ENCODE data around the gene COX6B1. TPM values are rescaled to one million over a fixed set of nuclear protein-coding genes. Genes with fewer than 3 reads are reported as not detected.
"Not testable (repeated sequence)": the region's sequence is repeated elsewhere in the genome, so short reads cannot be mapped to it uniquely, and the experiment has no call there.

COX6B1 gene
- total RNA-seq, 1 donor from 2014 or later: 493 TPM

- no peak for DNase-seq
Observed at GRCh38 chr19:35666251-35666913, 18.3 kb downstream of the COX6B1 start, which contains the start of gene UPK1A. UPK1A (plus strand) TSS chr19:35666517; CDS start chr19:35666813, 296 bp downstream.

GRCh38 chr19:35669566-35669965 lies 21.4 kb downstream of the COX6B1 start:
- no peak for DNase-seq

GRCh38 chr19:35669974-35670373 lies 21.9 kb downstream of the COX6B1 start:
- no peak for DNase-seq

DNA sequence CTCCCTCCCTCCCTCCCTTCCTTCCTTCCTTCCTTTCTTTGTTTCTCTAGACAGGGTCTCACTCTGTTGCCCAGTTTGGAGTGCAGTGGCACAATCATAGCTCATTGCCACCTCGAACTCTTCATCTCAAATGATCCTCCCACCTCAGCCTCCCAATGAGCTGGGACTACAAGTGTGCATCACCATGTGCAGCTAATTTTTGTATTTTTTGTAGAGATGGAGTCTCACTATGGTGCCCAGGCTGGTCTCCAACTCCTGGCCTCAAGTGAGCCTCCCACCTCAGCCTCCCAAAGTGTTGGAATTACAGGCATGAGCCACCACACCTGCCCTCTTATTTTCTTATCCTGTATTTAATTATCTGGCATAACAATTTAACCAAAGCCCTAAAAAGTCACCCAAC lies 22.6 kb downstream of the COX6B1 start:
- no peak for DNase-seq

- DNase-seq: no peak
Observed at GRCh38 chr19:35671818-35672217, 23.7 kb downstream of the COX6B1 start.

GRCh38 chr19:35673121-35673804 lies 25.1 kb downstream of the COX6B1 start:
- DNase-seq: peak; percentile 44

DNA sequence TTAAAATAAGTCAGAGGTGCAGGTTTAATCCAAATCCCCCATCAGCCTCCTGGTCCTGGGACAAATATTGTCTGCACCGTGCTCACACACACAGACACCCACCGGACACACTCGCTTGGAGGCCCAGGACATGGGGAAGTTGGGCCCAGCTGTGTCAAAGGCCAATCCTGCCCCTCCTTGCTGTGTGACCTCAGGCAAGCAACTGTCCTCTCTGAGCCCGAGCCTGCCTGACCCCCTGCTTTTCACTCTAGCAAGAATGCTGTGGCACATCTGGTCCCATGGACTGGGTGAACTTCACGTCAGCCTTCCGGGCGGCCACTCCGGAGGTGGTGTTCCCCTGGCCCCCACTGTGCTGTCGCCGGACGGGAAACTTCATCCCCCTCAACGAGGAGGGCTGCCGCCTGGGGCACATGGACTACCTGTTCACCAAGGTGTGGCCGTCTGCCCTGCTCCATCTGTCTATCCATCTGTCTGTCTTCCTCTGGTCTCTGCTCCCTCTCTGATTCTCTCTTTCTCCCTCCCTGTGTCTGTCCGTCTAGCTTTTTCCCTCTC lies 27.5 kb downstream of the COX6B1 start:
- no peak for DNase-seq

- no peak for DNase-seq
Observed at GRCh38 chr19:35689836-35690235, 41.7 kb downstream of the COX6B1 start.

DNA sequence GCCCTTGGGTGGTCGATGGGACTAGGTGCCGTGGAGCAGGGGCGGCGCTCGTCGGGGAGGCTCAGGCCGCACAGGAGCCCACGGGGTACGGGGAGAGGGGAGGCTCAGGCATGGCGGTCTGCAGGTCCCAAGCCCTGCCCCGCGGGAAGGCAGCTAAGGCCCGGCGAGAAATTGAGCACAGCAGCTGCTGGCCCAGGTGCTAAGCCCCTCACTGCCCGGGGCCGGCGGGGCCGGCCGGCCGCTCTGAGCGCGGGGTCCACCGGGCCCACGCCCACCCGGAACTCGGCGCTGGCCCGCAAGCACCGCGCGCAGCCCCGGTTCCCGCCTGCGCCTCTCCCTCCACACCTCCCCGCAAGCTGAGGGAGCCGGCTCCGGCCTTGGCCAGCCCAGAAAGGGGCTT lies 43.0 kb downstream of the COX6B1 start:
- not testable (repeated sequence) for DNase-seq

GRCh38 chr19:35692010-35692409 lies 43.9 kb downstream of the COX6B1 start:
- no peak for DNase-seq

GRCh38 chr19:35693422-35693821 lies 45.3 kb downstream of the COX6B1 start:
- no peak for DNase-seq

DNA sequence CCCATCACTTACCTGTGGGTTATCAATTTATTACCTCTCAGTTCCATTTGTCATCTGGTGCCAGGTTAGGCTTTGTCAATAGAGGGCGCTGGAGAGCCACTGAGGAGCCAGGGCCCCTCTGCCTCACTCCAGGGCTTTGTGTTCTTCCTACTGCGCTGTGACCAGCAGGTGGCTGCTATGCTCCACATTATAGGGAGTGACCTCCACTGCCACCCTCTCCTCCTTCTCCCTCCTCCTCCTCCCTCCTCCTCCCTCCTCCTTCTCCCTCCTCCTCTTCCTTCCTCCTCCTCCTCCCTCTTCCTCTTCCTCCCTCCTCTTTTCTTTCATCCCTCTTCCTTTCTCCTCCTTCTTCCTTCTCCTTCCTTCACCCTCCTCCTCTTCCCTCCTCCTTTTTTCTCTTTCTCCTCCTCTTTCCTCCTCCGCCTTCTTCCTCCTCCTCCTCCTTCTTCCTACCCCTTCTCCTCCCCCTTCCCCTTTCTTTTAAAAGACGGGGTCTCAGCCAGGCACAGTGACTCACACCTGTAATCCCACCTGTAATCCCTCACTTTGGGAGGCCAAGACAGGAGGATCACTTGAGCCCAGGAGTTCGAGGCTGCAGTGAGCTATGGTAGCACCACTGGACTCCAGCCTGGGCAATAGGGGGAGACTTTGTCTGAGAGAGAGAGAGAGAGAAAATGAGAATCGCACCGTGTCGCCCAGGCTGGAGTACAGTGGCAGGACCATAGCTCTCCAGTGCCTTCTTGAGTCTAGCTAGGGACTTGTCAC lies 45.9 kb downstream of the COX6B1 start:
- DNase-seq: peak; percentile 90

- DNase-seq: no peak
Observed at GRCh38 chr19:35695895-35696422, 47.8 kb downstream of the COX6B1 start.

GRCh38 chr19:35696835-35697234 lies 48.7 kb downstream of the COX6B1 start:
- no peak for DNase-seq

GRCh38 chr19:35702223-35703012 lies 54.3 kb downstream of the COX6B1 start:
- DNase-seq: peak; percentile 99

DNA sequence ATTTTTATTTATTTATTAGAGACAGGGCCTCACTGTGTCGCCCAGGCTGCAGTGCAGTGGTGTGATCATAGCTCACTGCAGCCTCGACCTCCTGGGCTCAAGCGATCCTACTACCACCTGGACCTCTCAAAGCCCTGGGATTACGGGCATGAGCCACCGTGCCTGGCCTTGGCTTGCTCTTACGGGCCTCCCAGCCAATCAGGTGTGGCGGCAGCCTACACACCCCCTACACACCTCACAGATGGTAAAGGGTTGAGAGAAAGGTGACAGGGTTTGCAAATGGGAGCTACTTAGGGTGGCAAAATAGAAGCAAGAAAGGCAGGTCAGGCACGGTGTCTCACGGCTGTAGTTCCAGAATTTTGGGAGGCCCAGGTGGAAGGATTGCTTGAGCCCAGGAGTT lies 55.2 kb downstream of the COX6B1 start:
- DNase-seq: no peak

GRCh38 chr19:35704218-35704617 lies 56.1 kb downstream of the COX6B1 start, which contains the start of gene ZBTB32:
ZBTB32 (plus strand) TSS chr19:35704558; CDS start chr19:35714627, 10,069 bp downstream.
- peak; percentile 80 for DNase-seq

Other genes with a start within 250 kb of the COX6B1 start
- gene FFAR2, start 200.1 kb upstream of the COX6B1 start, total RNA-seq: not detected in 2 replicates
- gene KRTDAP, start 157.9 kb upstream of the COX6B1 start, total RNA-seq: not detected in 2 replicates
- 0.34 TPM in 1 of 2 replicates, not detected in the other for gene DMKN, start 134.7 kb upstream of the COX6B1 start, total RNA-seq
- gene SBSN, start 120.0 kb upstream of the COX6B1 start, total RNA-seq: 0.09 TPM in 1 of 2 replicates, not detected in the other
- gene GAPDHS, start 114.9 kb upstream of the COX6B1 start, total RNA-seq: not detected in 2 replicates
- 57.4 and 68.8 TPM in 2 replicates for gene TMEM147, start 102.7 kb upstream of the COX6B1 start, total RNA-seq
- not detected in 2 replicates for gene ATP4A, start 84.7 kb upstream of the COX6B1 start, total RNA-seq
- not detected in 2 replicates for gene PMIS2, start 62.1 kb upstream of the COX6B1 start, total RNA-seq
- 4.8 and 11.1 TPM in 2 replicates for gene HAUS5, start 35.6 kb upstream of the COX6B1 start, total RNA-seq
- 45.4 and 47.6 TPM in 2 replicates for gene RBM42, start 19.3 kb upstream of the COX6B1 start, total RNA-seq
- 0.09 and 0.17 TPM in 2 replicates for gene ETV2, start 6.6 kb upstream of the COX6B1 start, total RNA-seq
- gene UPK1A, start 18.2 kb downstream of the COX6B1 start, total RNA-seq: 0.09 TPM in 1 of 2 replicates, not detected in the other
- gene ZBTB32, start 56.2 kb downstream of the COX6B1 start, total RNA-seq: not detected in 2 replicates
- 7.3 and 15.4 TPM in 2 replicates for gene KMT2B, start 69.7 kb downstream of the COX6B1 start, total RNA-seq
- gene IGFLR1, start 94.1 kb downstream of the COX6B1 start, total RNA-seq: 1.9 and 2.2 TPM in 2 replicates
- 2.9 and 7.8 TPM in 2 replicates for gene U2AF1L4, start 97.1 kb downstream of the COX6B1 start, total RNA-seq
- 15.1 and 16.1 TPM in 2 replicates for gene PSENEN, start 97.3 kb downstream of the COX6B1 start, total RNA-seq
- gene LIN37, start 100.3 kb downstream of the COX6B1 start, total RNA-seq: 4.7 and 8.2 TPM in 2 replicates
- 0.17 and 1.2 TPM in 2 replicates for gene HSPB6, start 108.7 kb downstream of the COX6B1 start, total RNA-seq
- 3.3 and 3.7 TPM in 2 replicates for gene PROSER3, start 109.9 kb downstream of the COX6B1 start, total RNA-seq
- 4.7 and 4.8 TPM in 2 replicates for gene ARHGAP33, start 127.2 kb downstream of the COX6B1 start, total RNA-seq
- not detected in 2 replicates for gene PRODH2, start 164.5 kb downstream of the COX6B1 start, total RNA-seq
- gene NPHS1, start 204.2 kb downstream of the COX6B1 start, total RNA-seq: not detected in 2 replicates
- not detected in 2 replicates for gene KIRREL2, start 208.6 kb downstream of the COX6B1 start, total RNA-seq
- gene APLP1, start 220.3 kb downstream of the COX6B1 start, total RNA-seq: 1.9 and 2.5 TPM in 2 replicates